HG03565 (cell line): ENCODE results near the gene PNPLA6.

ENCODE experiments used
- ATAC-seq: cut with Tn5 transposase; IDR thresholded peaks from one replicate; pipeline ENCODE4 v1.9.1; 2021; ENCODE audit warnings: mild to moderate bottlenecking, moderate library complexity; ENCODE audit not compliant: unreplicated experiment

PNPLA6 gene

GRCh38 chr19:7595466-7596133, 60.1 kb downstream of the PNPLA6 start, which contains the start of gene CAMSAP3:
Gene CAMSAP3, plus strand, starts transcription at chr19:7595863. Its CDS starts 140 bp downstream, at chr19:7596003.
- no peak for ATAC-seq

- ATAC-seq, result no peak
Observed at GRCh38 chr19:7596211-7596937, 60.9 kb downstream of the PNPLA6 start.

GRCh38 chr19:7597689-7598088, 62.2 kb downstream of the PNPLA6 start:
- no peak for ATAC-seq

- ATAC-seq, result no peak
Observed at GRCh38 chr19:7598180-7598579, 62.7 kb downstream of the PNPLA6 start.

GRCh38 chr19:7600721-7601120, 65.2 kb downstream of the PNPLA6 start:
- ATAC-seq, result no peak

GRCh38 chr19:7602240-7602934, 66.9 kb downstream of the PNPLA6 start:
- no peak for ATAC-seq

- ATAC-seq, result no peak
Observed at GRCh38 chr19:7602935-7603497, 67.5 kb downstream of the PNPLA6 start.

GRCh38 chr19:7603919-7604318, 68.4 kb downstream of the PNPLA6 start:
- no peak for ATAC-seq

- no peak for ATAC-seq
Observed at GRCh38 chr19:7605490-7606222, 70.1 kb downstream of the PNPLA6 start.

- no peak for ATAC-seq
Observed at GRCh38 chr19:7606289-7606688, 70.8 kb downstream of the PNPLA6 start.

- no peak for ATAC-seq
Observed at GRCh38 chr19:7607212-7607873, 71.8 kb downstream of the PNPLA6 start.

GRCh38 chr19:7607874-7608560, 72.5 kb downstream of the PNPLA6 start:
- ATAC-seq, result no peak

- ATAC-seq, result no peak
Observed at GRCh38 chr19:7610491-7611240, 75.1 kb downstream of the PNPLA6 start.
